Astrocyte of the cerebellum (primary cell): ENCODE data around the gene TUBA1B.
"Not testable (repeated sequence)": the region's sequence is repeated elsewhere in the genome, so short reads cannot be mapped to it uniquely, and the experiment has no call there.

Experiments
- DNase-seq: peaks from one replicate; pipeline ENCODE4 v3.0.0-alpha.2; 2011; ENCODE audit warnings: low read depth
- H3K4me3 ChIP-seq: 2 replicates; pipeline ENCODE4 v1.5.1; 2011; ENCODE audit warnings: mild to moderate bottlenecking, low read depth, low read length, moderate library complexity
- in situ Hi-C: cut with HindIII; loops from 2 replicates; pipeline ENCODE4 v1.10.0; 2017; ENCODE audit warnings: low sequenced_read_pairs
- TF ChIP-seq, protein P1 (sequence below): IDR thresholded peaks from 2 replicates; pipeline ENCODE4 v1.5.1; 2012; ENCODE audit warnings: low read length, low read depth, moderate library complexity, mild to moderate bottlenecking; ENCODE audit errors: missing control alignments

TUBA1B gene

DNA sequence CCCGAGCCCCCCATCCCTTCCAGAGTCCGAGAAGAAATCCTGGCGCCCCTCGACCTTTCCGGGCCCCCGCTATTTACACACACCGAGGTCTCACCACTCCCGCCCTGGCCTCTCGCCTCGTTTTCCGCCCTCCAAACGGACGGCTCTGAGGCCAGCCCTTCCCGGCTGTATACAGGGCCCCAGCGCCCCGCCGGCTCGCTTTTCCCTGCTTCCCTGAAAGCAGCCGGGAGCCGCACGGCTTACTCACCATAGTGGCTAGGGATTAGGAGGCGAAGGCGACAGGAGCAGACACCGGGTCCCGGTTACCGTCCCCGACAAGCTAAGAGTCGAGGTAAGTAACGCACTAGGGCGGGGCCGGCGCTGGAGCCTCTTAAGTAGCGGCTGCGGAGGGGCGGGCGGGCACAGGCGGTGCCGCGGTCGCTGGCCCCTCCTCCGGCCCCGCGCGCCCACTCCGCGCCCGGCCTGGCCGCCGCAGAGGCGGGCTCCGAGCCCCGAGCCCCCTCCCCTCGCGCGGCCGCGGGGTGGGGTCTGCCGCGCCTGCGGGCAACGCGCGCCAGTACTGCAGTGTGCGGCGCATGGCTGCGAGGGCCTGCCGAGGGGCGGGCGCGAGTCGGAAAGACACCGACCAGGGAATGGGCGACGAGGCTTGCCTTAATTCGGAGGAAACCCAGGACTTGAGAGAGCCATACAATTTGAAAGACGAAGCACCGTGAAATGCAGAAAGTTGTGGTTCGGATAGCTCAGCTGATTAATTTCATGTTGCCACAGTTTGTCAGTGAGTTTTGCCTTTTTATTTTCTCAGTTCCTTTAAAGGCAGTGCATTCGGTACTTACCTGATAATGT, at the start of gene TUBA1B:
Gene TUBA1B (minus strand): TSS at position 345 of the 843 bp plus-strand sequence. CDS start 95 bp downstream, at position 250.
- H3K4me3 ChIP-seq, result peak within 1 kb of the TSS; percentile 99
- DNase-seq, result peak; percentile 53
- TF ChIP-seq, protein P1, sequence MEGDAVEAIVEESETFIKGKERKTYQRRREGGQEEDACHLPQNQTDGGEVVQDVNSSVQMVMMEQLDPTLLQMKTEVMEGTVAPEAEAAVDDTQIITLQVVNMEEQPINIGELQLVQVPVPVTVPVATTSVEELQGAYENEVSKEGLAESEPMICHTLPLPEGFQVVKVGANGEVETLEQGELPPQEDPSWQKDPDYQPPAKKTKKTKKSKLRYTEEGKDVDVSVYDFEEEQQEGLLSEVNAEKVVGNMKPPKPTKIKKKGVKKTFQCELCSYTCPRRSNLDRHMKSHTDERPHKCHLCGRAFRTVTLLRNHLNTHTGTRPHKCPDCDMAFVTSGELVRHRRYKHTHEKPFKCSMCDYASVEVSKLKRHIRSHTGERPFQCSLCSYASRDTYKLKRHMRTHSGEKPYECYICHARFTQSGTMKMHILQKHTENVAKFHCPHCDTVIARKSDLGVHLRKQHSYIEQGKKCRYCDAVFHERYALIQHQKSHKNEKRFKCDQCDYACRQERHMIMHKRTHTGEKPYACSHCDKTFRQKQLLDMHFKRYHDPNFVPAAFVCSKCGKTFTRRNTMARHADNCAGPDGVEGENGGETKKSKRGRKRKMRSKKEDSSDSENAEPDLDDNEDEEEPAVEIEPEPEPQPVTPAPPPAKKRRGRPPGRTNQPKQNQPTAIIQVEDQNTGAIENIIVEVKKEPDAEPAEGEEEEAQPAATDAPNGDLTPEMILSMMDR, result no peak
- in situ Hi-C loops, result no loop called here

DNA sequence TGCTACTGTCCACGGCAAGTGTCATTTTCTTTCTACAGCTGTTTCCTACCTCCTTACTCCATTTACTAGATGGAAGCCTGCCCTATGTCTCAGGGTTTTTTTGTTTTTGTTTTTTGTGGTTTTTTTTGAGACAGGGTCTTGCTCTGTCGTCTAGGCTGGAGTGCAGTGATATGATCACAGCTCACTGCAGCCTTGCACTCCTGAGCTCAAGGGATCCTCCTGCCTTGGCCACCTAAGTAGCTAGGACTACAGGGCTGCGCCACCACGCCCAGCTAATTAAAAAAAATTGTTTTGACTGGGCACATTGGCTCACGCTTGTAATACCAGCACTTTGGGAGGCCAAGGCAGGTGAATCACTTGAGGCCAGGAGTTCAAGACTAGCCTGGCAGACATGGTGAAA, 43.0 kb upstream of the TUBA1B start:
- no peak for DNase-seq
- in situ Hi-C loops, result no loop called here
- TF ChIP-seq, protein P1, result no peak
- no peak overlapping the region for H3K4me3 ChIP-seq

DNA sequence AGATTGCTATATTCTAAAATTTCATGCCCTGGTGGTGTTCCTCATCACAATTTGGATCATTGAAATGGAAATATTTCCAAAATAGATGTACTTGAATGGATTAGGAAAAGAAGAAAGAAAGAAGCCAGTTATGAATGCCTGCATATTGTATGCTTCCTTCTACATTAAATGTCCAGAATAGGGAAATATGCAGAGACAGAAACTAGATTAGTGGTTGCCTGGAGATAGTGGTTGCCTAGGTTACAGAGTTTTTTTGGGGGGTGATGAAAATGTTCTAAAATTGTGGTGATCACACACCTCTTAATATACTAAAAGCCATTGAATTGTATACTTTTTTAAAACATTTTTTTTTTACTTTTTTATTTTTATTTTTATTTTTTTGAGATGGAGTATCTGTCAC, 39.7 kb upstream of the TUBA1B start:
- H3K4me3 ChIP-seq, result no peak overlapping the region
- no peak for DNase-seq
- in situ Hi-C loops, result no loop called here
- TF ChIP-seq, protein P1, result no peak

DNA sequence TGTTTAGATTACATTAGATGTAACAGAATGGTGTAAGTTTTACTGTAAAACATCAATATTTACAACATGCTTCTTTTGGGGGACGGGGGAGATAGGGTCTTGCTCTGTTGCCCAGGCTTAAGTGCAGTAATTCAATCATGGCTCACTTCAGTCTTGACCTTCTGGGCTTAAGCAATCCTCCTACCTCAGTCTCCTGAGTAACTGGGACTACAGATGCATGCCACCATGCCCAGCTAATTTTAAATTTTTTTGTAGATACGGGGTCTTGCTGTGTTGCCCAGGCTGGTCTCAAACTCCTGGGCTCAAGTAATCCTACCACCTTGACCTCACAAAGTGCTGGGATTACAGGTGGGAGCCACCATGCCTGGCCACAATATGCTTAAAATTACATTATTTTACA, 33.9 kb upstream of the TUBA1B start:
- no peak for DNase-seq
- no peak overlapping the region for H3K4me3 ChIP-seq
- in situ Hi-C loops, result no loop called here
- TF ChIP-seq, protein P1, result no peak

DNA sequence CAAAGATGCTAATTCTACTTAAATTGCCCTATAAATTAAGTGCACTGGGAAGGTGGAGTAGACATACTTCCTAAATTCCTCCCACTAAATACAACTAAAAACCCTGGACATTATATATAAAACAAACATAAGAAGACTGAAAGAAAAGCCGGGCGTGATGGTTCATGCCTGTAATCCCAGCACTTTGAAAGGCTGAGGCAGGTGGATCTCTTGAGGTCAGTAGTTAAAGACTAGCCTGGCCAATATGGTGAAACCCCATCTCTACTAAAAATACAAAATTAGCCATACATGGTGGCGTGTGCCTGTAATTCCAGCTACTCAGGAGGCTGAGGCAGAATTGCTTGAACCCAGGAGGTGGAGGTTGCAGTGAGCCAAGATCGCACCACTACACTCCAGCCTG, 30.7 kb upstream of the TUBA1B start:
- DNase-seq, H3K4me3 ChIP-seq, in situ Hi-C loops: not testable (repeated sequence)

DNA sequence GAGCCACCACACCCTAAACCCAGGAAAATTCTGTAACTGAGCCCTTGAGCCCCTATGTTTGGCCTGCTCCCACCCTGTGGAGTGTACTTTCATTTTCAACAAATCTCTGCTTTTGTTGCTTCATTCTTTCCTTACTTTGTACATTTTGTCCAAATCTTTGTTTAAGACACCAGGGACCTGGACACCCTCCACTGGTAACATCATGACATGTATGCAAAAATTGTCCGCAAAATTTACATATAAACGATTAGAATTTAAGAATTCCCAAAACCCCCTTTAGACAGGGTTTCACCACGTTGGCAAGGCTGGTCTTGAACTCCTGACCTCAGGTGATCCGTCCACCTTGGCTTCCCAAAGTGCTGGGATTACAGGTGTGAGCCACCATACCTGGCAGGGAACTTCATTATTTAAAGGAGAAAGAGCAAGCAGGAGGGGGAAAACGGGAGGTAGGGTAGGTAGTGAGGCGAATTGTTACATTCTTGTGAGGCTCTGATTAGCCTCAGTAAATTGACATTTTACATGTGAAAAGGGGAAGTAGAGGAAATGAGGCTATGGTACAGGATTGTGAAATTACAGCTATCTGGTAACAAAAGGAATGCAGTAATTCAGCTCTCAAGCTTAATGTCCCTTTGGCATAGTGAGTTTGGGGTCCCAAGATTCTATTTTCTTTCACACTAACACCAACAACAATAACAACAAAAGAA, 30.0 kb upstream of the TUBA1B start:
- TF ChIP-seq, protein P1, result no peak
- no peak for DNase-seq
- in situ Hi-C loops, result no loop called here
- H3K4me3 ChIP-seq, result no peak overlapping the region

DNA sequence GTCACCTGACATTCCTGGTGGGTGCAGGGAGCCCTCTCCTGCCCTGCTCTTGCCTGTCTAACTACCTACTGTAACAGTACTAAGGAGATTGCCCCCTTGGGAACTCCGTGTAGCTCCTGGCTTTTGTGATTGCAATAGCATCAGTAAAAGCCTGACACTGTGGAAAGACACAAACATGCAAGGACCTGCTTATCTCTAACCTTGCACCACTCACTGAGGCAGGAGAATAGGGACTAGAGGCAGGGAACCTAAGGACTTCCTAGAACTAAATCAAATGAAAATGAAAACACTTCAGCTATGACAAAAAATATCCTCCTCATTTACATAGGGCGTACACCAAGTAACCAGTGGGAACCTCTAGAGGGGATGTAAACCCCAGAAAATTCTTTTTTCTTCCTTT, 29.2 kb upstream of the TUBA1B start:
- in situ Hi-C loops, result no loop called here
- no peak for DNase-seq
- no peak overlapping the region for H3K4me3 ChIP-seq
- TF ChIP-seq, protein P1, result no peak
